AG09319 (cell line): ENCODE results near the gene SEZ6.

Experiments used
- DNase-seq: peaks from one replicate; pipeline ENCODE4 v3.0.0-alpha.2; 2010; ENCODE audit warnings: low read depth; ENCODE audit errors: extremely low read depth
- TF ChIP-seq, protein P1 (sequence below): IDR thresholded peaks from 2 replicates; pipeline ENCODE4 v1.5.1; 2011; ENCODE audit warnings: low read depth, mild to moderate bottlenecking, inconsistent platforms, low read length, moderate library complexity

Gene SEZ6

DNA sequence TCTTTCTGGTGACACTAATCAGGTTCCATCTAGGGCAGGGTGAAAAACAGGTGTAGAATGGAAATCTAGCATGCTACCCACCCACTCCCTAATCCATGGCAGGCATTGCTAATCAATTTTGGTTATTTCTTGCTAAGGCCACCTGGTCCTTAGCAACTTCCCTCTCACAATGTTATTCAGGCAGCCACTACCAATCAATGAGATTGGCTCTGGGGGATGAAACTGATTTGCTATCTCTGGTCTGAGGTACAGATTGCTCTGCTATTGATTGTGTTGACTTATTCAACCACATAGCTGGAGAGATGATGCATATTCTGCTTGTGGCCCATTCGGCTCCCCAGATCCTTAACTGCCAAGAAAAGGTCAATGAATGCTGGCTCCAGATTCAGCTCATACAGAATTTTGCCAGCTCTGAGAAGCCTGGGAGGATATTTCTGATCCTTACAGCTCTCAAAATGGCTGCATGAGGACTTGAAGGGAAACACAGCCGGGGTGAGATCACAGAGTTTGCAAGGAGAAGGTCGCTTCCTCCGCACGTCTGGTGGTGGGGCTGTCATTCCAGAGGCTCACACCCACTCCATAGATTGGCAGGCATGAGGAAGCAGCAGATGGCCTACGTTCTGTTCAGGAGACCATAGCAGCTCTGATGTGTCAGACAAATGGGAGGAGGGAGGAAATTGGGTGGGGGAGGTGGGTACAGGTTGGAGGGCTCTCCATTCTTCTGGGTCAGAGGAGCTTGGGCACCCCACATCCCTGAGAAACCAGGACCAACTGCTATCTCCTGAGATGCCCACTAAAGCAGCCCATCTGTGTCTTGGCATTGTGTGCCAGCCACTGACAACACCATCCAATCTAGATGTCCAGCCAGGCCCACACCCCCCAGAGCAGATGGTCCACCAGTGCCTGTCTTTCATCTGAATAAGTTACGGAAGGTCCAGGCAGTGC lies 22.3 kb downstream of the SEZ6 start:
- DNase-seq = no peak
- TF ChIP-seq, protein P1, sequence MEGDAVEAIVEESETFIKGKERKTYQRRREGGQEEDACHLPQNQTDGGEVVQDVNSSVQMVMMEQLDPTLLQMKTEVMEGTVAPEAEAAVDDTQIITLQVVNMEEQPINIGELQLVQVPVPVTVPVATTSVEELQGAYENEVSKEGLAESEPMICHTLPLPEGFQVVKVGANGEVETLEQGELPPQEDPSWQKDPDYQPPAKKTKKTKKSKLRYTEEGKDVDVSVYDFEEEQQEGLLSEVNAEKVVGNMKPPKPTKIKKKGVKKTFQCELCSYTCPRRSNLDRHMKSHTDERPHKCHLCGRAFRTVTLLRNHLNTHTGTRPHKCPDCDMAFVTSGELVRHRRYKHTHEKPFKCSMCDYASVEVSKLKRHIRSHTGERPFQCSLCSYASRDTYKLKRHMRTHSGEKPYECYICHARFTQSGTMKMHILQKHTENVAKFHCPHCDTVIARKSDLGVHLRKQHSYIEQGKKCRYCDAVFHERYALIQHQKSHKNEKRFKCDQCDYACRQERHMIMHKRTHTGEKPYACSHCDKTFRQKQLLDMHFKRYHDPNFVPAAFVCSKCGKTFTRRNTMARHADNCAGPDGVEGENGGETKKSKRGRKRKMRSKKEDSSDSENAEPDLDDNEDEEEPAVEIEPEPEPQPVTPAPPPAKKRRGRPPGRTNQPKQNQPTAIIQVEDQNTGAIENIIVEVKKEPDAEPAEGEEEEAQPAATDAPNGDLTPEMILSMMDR = no peak

DNA sequence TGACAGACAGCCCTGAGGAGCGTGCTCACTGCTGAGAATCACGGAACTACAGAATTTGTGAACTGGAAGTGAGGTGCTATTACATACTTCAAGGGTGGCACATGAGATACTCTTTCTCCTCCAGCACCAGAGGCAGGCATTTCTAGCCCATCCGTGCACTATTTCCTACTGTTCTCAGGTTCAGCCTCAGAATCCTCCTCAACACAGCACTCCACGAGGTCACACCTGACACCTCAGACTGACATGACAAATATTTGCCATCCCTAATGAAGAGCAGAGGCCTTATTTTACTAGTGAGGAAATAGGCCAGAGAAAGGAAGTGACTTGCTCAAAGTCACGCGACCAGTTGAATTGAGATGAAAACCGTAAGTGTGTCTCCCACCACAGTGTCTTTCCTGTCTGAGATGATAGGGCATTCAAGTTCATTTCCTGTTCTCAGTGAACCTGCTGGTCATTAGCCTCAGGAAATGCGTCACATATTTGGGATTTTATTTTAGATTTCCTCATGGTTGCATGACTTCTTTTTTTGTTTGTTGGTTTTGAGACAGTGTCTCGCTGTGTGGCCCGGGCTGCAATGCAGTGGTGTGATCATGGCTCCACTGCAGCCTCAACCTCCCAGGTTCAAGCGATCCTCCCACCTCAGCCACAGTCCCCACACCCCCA lies 23.6 kb downstream of the SEZ6 start:
- no peak for DNase-seq

DNA sequence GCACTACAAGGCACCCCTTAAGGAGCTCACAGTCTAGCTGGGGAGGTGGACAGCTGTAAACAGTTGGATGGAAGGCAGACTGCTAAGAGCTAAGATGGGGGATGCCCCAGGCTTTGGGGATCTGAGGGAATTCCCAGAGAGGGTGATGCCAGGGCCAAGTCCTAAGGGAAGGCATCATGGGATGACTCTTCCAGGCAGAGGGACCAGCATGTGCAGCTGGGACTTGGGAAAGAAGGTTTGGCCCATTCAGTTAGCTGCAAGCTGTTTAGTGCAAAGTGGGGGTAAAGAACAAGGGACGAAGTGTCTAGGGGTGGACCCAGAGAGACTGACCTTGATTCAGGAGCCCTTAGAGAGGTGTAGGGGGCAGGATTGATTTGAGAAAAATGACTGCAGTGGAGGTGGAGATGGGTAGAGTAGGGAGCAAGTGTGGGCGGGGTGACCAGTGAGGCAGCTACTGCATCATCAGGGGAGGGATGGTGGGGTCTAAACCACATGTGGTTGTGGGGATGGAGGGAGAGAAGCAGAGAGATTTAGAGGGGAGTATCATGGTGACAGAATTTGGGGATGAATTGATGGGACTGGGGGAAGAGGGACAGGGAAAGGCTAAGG lies 27.4 kb downstream of the SEZ6 start:
- TF ChIP-seq, protein P1 = no peak
- no peak for DNase-seq

More for the DNA sequence above, 23.6 kb downstream of the SEZ6 start:
- TF ChIP-seq, protein P1 = no peak

DNA sequence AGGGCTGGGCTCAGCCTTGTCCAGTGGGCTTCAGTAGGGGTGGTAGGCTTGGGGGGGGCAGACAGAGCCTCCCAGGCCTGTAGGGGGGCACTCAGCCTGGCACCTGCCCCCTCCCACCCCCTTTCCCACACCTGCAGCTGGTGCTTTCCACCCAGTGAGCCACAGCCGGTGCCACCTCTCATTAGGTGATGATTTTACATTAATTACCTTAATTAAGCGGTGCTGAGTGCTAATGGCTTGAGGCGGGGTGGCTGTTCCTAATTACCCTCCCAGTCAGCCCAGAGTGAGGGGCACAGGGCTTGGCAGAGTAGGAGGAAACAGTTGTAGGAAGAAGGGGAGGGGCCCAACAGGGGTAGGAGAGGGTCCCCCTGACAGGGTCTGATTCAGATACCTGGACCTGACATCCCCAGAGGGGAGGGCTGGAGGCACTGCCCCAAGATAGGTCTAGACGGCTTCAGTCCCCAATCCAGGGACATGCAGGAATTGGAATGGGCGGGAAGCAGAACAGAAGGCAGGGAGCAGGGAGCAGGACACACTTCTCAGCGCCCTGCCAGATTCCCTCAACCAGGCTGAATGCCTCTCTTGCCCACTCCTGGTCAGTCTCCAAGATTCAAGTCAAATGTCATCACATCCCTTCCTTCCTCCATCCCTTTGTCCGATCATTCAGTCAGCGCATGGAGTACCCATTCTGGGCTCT lies 28.0 kb downstream of the SEZ6 start:
- TF ChIP-seq, protein P1 = no peak

DNA sequence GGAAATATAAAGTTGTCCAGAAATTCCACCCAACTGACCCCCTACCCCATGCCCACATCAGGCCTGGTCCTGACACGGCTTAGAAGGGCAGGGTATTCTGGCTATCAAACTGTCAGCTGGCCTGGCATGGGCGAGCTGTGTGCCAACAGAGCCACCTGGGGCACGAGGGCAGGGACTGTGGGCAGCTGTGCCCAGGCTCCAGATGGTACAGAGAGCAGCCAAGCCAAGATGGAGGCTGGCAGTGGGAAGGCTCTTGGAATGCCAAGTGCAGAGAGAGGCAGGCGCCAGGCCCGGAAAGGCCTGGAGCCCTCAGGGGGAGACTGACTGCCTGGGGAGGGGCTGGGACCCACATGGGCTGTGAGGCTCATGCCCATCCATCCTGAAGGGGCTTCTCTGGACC lies 30.2 kb downstream of the SEZ6 start:
- TF ChIP-seq, protein P1 = no peak
- no peak for DNase-seq

More for the DNA sequence above, 28.0 kb downstream of the SEZ6 start:
- no peak for DNase-seq

DNA sequence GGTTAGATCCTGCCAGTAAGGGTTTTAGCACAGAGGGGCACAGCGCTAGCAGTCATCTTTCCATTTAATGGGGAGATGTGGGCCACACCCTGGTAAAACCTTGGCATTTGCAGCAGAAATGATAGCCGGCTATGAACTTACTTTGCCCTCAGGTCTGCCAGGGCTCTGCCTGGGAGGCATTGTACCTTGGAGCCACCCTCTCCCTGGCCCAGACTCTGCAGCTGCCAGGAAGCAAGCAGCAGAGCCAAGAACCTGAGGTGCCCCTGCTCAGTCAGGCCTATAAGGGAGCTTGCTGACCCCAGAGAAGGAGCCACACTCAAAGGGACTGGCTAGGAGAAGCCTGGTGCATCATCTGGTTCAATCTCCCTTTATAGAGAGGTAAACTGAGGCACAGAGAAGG lies 30.8 kb downstream of the SEZ6 start:
- no peak for DNase-seq

More for the DNA sequence above, 30.8 kb downstream of the SEZ6 start:
- TF ChIP-seq, protein P1 = no peak
